ENCODE data around the gene CPE. TPM values are rescaled to one million over a fixed set of nuclear protein-coding genes. Genes with fewer than 3 reads are reported as not detected.

The CPE gene
- polyA plus RNA-seq, 1 donor (not counting 4 experiments of a cell fraction or from before 2014, with no cell fraction given), result 1.9 TPM

DNA sequence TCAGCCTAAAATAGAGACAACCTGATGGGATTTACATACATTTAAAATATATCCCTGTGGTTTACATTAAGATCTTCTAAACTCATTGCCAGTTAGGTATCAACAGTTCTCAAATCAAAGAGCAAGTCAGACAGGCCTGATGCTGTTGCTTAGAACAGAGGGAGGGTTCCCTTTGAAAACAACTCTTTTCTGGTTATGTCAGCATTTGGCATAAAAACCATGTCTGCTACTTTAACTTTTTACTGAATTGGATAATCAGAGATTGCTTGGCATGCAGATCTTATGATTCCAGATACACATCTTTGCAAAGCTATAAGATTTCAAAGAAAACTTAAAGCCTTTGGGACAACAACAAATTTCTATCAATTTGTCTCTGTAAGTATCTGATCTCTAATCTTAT, 140.8 kb downstream of the CPE start:
- Histone ChIP-seq H3K9me1 (ENCODE audit: control insufficient read depth, extremely low read depth, insufficient read depth, low read length) (no peaks in the 10 kb centered on the region), H3K27me3 (ENCODE audit: control insufficient read depth, extremely low read depth, insufficient read depth, low read length) (no peaks in the 10 kb centered on the region), H2AFZ (ENCODE audit: control insufficient read depth, low read length) (no peak overlapping the region), H3K79me2 (ENCODE audit: control insufficient read depth, insufficient read depth, low read length) (no peaks in the 10 kb centered on the region), H3K4me1 (ENCODE audit: control insufficient read depth, extremely low read depth, insufficient read depth, low read length) (peaks cover 7% of the 10 kb centered on the region), H3K27ac (ENCODE audit: control insufficient read depth, insufficient read depth, low read length) (no peak overlapping the region), H3K4me3 (ENCODE audit: control insufficient read depth in 2 of 3, extremely low read depth in 1 of 3, insufficient read depth in 2 of 3, low read depth in 1 of 3, low read length in 3 of 3) (no peak overlapping the region), H3K9me3 (ENCODE audit: control insufficient read depth, low read depth, low read length) (no peaks in the 10 kb centered on the region), H3K4me2 (ENCODE audit: control insufficient read depth, extremely low read depth, insufficient read depth, low read depth, low read length) (peak overlapping the region; percentile 38), H3K36me3 (ENCODE audit: control insufficient read depth in 2 of 2, extremely low read depth in 1 of 2, insufficient read depth in 2 of 2, low read length in 2 of 2) (no peaks in the 10 kb centered on the region), H4K20me1 (ENCODE audit: control insufficient read depth, extremely low read depth, insufficient read depth, low read length) (no peaks in the 10 kb centered on the region), H3K9ac (ENCODE audit: control insufficient read depth, extremely low read depth, insufficient read depth, low read length) (no peak overlapping the region)
- FAIRE-seq (no peak), DNase-seq (ENCODE audit: low read depth, low spot score) (no peak)
- dilution Hi-C loops (cut with MboI; ENCODE audit: extremely low pct_ligation_motif_present, low sequenced_read_pairs), result no loop called here
- TF ChIP-seq, protein P1, sequence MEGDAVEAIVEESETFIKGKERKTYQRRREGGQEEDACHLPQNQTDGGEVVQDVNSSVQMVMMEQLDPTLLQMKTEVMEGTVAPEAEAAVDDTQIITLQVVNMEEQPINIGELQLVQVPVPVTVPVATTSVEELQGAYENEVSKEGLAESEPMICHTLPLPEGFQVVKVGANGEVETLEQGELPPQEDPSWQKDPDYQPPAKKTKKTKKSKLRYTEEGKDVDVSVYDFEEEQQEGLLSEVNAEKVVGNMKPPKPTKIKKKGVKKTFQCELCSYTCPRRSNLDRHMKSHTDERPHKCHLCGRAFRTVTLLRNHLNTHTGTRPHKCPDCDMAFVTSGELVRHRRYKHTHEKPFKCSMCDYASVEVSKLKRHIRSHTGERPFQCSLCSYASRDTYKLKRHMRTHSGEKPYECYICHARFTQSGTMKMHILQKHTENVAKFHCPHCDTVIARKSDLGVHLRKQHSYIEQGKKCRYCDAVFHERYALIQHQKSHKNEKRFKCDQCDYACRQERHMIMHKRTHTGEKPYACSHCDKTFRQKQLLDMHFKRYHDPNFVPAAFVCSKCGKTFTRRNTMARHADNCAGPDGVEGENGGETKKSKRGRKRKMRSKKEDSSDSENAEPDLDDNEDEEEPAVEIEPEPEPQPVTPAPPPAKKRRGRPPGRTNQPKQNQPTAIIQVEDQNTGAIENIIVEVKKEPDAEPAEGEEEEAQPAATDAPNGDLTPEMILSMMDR (optimal IDR thresholded peaks at IDR 0.05 in 1 of 3, IDR thresholded peaks at IDR 0.05 in 1 of 3, conservative IDR thresholded peaks at IDR 0.05 in 1 of 3; ENCODE audit: extremely low read depth in 1 of 3, insufficient read depth in 2 of 3, low read length in 3 of 3), result no peak

GRCh38 chr4:165520086-165520485, 141.3 kb downstream of the CPE start:
- dilution Hi-C loops (cut with MboI; ENCODE audit: extremely low pct_ligation_motif_present, low sequenced_read_pairs), result no loop called here
- H3K27ac ChIP-seq (ENCODE audit: control insufficient read depth, insufficient read depth, low read length), result no peak overlapping the region
- peaks cover 7% of the 10 kb centered on the region for H3K4me1 ChIP-seq (ENCODE audit: control insufficient read depth, extremely low read depth, insufficient read depth, low read length)

More at GRCh38 chr4:165520086-165520485, 141.3 kb downstream of the CPE start:
- TF ChIP-seq, protein P1 (optimal IDR thresholded peaks at IDR 0.05 in 1 of 3, IDR thresholded peaks at IDR 0.05 in 1 of 3, conservative IDR thresholded peaks at IDR 0.05 in 1 of 3; ENCODE audit: extremely low read depth in 1 of 3, insufficient read depth in 2 of 3, low read length in 3 of 3), result no peak
- no peak for TF ChIP-seq EZH2 (IDR thresholded peaks at IDR 0.05; ENCODE audit: low read length)
- Histone ChIP-seq H3K79me2 (ENCODE audit: control insufficient read depth, insufficient read depth, low read length) (no peaks in the 10 kb centered on the region), H2AFZ (ENCODE audit: control insufficient read depth, low read length) (peak overlapping the region; percentile 17), H4K20me1 (ENCODE audit: control insufficient read depth, extremely low read depth, insufficient read depth, low read length) (no peaks in the 10 kb centered on the region), H3K9me3 (ENCODE audit: control insufficient read depth, low read depth, low read length) (no peaks in the 10 kb centered on the region), H3K36me3 (ENCODE audit: control insufficient read depth in 2 of 2, extremely low read depth in 1 of 2, insufficient read depth in 2 of 2, low read length in 2 of 2) (no peaks in the 10 kb centered on the region), H3K4me3 (ENCODE audit: control insufficient read depth in 2 of 3, extremely low read depth in 1 of 3, insufficient read depth in 2 of 3, low read depth in 1 of 3, low read length in 3 of 3) (no peak overlapping the region), H3K4me2 (ENCODE audit: control insufficient read depth, extremely low read depth, insufficient read depth, low read depth, low read length) (peak overlapping the region; percentile 38), H3K27me3 (ENCODE audit: control insufficient read depth, extremely low read depth, insufficient read depth, low read length) (no peaks in the 10 kb centered on the region), H3K9me1 (ENCODE audit: control insufficient read depth, extremely low read depth, insufficient read depth, low read length) (no peaks in the 10 kb centered on the region), H3K9ac (ENCODE audit: control insufficient read depth, extremely low read depth, insufficient read depth, low read length) (no peak overlapping the region)
- DNase-seq (ENCODE audit: low read depth, low spot score), result no peak
- no peak for FAIRE-seq

All from keratinocyte (primary cell).